Left lobe of liver (tissue), 2 donors: ENCODE results near the gene CPLANE2. TPM values are rescaled to one million over a fixed set of nuclear protein-coding genes. Genes with fewer than 3 reads are reported as not detected.
A peak's percentile ranks its signal among the peaks of the same experiment; 100 is the strongest.
"Not testable (repeated sequence)": the region's sequence is repeated elsewhere in the genome, so short reads cannot be mapped to it uniquely, and the experiment has no call there.

Source experiments
- ATAC-seq: fragments of 200-7000 bp; cut with Tn5 transposase; one replicate; pipeline ENCODE4 v1.9.1; 2020; ENCODE audit warnings: mild to moderate bottlenecking, moderate library complexity
- DNase-seq: peaks from one replicate; pipeline ENCODE4 v3.0.0-alpha.2; 2020; ENCODE audit warnings: low spot score
- total RNA-seq: library from RNA; stranded (reverse); gene quantifications from one replicate; pipeline ENCODE4 v1.2.1, GENCODE V29; 2021
- donor health status: DM: no; HTN: no; CAD: no; lungs with moderate emphysema.
- donor health status: DM: no; HTN: yes; CAD: no.

The CPLANE2 gene, protein sequence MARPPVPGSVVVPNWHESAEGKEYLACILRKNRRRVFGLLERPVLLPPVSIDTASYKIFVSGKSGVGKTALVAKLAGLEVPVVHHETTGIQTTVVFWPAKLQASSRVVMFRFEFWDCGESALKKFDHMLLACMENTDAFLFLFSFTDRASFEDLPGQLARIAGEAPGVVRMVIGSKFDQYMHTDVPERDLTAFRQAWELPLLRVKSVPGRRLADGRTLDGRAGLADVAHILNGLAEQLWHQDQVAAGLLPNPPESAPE
- 4.7 TPM for total RNA-seq

DNA sequence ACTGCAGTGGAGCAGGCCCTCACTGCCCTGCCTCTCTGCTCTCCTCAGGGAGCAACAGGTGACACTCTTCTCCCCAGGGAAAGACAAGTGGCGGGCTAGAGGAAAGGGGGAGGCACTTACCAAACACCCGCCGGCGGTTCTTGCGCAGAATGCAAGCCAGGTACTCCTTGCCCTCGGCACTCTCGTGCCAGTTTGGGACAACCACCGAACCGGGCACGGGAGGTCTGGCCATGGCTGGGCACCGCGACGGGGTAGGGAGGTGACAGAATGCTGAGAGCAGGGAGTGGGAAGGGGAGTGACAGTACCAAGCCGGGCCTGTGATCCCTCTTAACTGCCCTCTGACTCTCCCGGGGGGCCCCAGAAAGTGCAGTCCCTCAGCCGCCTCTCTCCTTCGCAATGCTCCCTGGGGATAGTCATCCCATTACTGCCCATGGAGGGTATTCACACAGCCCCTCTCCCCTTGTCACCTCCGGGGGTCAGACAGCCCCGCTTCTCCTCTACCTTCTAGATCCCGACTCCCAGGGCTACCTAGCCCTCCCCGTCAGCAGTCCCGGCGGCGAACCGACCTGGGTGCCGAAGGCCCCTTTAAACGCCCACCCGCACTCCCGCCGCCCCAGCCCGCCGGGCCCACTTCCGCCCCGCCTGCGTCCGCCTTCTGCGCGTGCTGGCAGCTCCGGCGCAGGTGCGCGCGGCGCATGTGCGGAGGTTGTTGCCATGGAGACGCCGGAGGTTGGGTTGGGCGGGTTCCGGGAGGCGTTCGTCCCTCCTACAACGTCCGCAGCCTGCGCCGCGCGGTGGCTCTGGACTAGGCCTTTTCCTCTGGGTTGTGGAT, at the start of gene CPLANE2:
CPLANE2 (minus strand) TSS at position 673 of the 832 bp plus-strand sequence; CDS start at position 232, 441 bp downstream.
- ATAC-seq (peak; percentile 95), DNase-seq (peak; percentile 97)

DNA sequence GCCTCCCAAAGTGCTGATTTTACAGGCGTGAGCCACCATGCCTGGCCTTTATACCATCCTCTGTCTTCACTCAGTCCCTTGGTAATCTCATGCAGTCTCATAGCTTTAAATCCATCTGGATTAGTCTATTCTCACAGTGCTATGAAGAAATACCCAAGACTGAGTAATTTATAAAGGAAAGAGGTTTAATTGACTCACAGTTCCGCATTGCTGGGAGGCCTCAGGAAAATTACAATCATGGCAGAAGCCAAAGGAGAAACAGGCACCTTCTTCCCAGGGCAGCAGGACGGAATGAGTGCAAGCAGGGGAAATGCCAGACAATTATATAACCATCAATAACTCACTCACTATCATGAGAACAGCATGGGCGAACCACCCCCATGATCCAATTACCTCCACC, 49.1 kb upstream of the CPLANE2 start:
- no peak for ATAC-seq
- DNase-seq, result no peak

GRCh38 chr1:16281765-16282164, 44.8 kb upstream of the CPLANE2 start:
- ATAC-seq (no peak), DNase-seq (no peak)

GRCh38 chr1:16279186-16279585, 42.2 kb upstream of the CPLANE2 start:
- no peak for ATAC-seq
- DNase-seq, result no peak

- ATAC-seq, result no peak
- DNase-seq, result no peak
Observed at GRCh38 chr1:16276302-16277030, 39.5 kb upstream of the CPLANE2 start.

DNA sequence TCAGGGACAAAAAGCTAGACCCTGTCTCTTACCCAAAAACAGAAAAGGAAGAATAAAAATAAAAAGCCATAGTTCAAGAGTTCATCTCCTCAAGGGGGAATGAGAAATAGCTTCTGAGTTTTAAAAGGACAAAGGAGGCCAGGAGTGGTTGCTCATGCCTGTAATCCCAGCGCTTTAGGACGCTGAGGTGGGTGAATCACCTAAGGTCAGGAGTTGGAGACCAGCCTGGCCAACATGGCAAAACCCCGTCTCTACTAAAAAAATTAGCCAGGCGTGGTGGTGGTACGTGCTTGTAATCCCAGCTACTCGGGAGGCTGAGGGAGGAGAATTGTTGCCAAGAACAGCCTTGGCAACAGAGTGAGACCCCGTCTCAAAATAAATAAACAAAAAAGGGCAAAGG, 38.6 kb upstream of the CPLANE2 start:
- no peak for DNase-seq
- no peak for ATAC-seq

DNA sequence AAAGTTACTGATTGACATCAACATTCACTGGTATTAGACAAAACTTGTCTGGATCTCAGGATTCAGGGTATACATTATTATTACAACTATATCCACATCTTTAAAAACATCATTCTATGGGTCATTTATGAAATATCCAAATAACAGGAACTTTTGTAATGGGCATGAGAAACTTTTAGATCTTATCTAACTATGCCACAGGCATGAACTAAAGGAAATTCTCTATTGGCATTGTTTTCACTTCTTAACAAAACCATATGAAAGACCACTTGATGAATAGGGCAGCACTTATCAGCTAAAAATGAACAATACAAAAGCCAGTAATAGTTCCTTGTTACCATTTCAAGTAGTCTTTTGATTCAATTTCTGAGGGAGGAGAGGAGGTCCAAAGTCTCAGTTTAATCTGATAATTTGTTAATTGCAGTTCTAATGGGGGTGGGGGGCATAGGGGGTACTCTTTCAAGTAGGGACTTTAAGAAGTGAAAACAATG, 30.8 kb upstream of the CPLANE2 start:
- ATAC-seq (no peak), DNase-seq (no peak)

- ATAC-seq (peak; percentile 23), DNase-seq (no peak)
Observed at GRCh38 chr1:16266411-16267118, 29.6 kb upstream of the CPLANE2 start.

DNA sequence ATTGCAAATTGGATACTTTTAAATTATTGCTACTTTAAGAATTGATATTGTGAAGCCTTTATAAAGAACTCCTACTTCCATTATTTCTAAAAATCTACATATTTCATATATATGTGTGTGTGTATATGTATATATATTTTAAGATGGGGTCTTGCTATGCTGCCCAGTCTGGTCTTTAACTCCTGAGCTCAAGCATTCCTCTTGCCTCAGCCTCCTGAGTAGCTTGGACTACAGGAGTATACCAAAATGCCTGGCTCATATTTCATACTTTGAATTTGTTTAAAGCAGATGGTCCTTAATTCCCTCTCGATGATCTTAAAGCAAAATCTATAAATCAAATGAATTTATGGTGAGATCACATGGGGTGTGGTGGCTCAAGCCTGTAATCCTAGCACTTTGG, 25.1 kb upstream of the CPLANE2 start:
- DNase-seq (no peak), ATAC-seq (no peak)

DNA sequence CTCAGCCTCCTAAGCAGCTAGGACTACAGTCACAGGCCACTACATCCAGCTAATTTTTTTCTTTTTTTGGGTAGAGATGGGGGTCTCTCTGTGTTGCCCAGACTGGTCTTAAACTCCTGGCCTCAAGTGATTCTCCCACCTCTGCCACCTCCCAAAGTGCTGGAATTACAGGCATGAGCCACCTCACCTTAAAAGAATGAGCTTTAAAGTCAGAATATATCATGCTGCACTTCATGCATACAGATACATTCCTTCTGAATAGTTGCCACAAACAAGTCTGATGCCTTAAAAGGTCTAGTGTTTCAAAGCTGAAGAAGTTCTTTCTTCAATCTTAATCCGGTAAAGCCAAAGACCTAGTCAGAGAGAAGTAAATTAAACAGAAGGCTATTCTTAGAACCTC, 23.8 kb upstream of the CPLANE2 start:
- no peak for DNase-seq

DNA sequence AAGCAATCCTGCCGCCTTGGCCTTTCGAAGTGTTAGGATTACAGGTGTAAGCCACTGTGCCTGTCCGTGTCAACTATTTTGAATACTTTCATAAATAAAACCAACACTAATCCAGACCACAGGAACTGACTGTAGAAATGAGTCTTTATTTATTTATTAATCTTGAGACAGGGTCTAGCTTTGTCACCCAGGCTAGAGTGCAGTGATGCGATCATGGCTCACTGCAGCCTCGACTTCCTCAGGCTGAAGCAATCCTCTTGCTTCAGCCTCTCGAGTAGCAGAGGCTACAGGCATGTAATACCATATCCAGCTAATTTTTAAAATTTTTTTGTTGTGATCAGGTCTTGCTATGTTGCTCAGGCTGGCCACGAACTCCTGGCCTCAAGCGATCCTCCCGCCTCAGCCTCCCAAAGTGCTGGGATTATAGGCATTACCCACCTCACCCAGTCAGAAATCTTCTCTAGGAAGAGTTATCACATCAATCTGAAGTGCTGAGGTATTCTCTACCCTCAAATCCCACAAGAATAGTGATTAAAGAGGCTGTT, 21.7 kb upstream of the CPLANE2 start:
- ATAC-seq (no peak), DNase-seq (no peak)

More for the DNA sequence above, 23.8 kb upstream of the CPLANE2 start:
- ATAC-seq, result no peak

GRCh38 chr1:16257968-16258367, 21.0 kb upstream of the CPLANE2 start:
- DNase-seq (no peak), ATAC-seq (no peak)

- not testable (repeated sequence) for DNase-seq, ATAC-seq
Observed at GRCh38 chr1:16257556-16257955, 20.6 kb upstream of the CPLANE2 start.

GRCh38 chr1:16256478-16256877, 19.5 kb upstream of the CPLANE2 start:
- DNase-seq, result no peak
- ATAC-seq, result no peak

GRCh38 chr1:16254263-16254928, 17.4 kb upstream of the CPLANE2 start:
- ATAC-seq (peak; percentile 64), DNase-seq (no peak)

DNA sequence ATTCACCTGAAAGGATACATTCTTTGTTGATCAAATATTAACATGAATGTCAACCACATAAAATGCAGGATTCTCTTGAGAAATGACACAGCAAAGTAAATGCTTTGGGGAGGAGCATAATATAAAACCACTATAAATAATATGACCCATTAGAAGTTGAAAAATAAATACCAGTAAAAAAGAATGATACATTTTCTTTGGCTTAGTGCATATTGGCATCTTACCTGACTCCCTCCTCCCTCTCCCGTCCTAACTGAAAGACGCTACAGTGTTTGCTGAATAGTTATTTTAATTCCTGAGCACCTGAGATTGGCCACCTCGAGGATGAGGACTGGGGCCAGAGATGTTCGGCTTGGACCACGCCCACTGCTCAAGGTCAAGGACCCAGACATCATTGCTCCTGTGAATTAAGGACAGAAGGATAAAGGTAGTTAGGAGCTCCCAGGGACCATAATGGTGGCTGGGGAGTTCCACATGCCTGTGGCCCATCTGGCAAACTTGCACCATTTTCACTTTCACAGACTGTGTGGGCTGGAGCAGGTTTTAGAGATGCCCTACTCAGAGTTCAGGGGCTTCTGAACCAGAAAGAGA, 16.4 kb upstream of the CPLANE2 start:
- ATAC-seq (no peak), DNase-seq (no peak)

GRCh38 chr1:16252912-16253311, 15.9 kb upstream of the CPLANE2 start:
- ATAC-seq (no peak), DNase-seq (no peak)

DNA sequence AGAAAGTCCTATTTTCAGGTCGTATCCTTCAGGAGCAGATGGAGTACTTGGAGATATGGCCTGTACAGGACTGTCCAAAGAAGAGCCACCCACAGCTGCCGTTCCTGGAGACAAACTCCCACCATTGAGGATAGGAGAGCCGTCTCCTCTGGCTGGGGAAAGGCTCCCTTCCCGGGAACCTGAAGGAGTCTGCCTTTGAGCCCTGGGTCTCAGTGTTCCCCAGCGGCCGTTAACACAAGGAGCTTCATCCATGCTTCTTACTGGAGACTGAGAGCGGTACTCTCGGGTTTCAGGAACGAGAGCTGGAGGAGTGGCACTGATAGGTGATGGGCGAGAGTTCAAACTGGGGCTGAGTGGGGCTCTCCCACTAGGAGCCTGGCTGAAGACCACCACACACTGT, 14.4 kb upstream of the CPLANE2 start:
- ATAC-seq, result no peak
- DNase-seq, result no peak

- ATAC-seq (peak; percentile 9), DNase-seq (no peak)
Observed at GRCh38 chr1:16250524-16251251, 13.7 kb upstream of the CPLANE2 start.
